H1 (cell line): ENCODE data around the gene OPCML.

Experiments used
- CTCF ChIP-seq, 3 experiments: IDR thresholded peaks; 1 replicate in 2 of 3; 2 replicates in 1 of 3; pipeline versions ENCODE4 v1.5.1 to v1.6.1; 2011; ENCODE audit warnings: low read length in 3 of 3, mild to moderate bottlenecking in 3 of 3, inconsistent platforms in 2 of 3, low read depth in 1 of 3, moderate library complexity in 1 of 3; ENCODE audit not compliant: insufficient read depth in 1 of 3; ENCODE audit errors: control extremely low read depth in 1 of 3
- MAX ChIP-seq: IDR thresholded peaks from 2 replicates; pipeline ENCODE4 v1.6.1; 2012; ENCODE audit warnings: inconsistent platforms
- POLR2AphosphoS5 ChIP-seq: IDR thresholded peaks from 2 replicates; pipeline ENCODE4 v1.6.1; 2011; ENCODE audit warnings: low read depth, low read length
- SP2 ChIP-seq: IDR thresholded peaks from 2 replicates; pipeline ENCODE4 v1.6.1; 2012; ENCODE audit warnings: mild to moderate bottlenecking, low read length, inconsistent platforms
- USF2 ChIP-seq: IDR thresholded peaks from 2 replicates; pipeline ENCODE4 v1.6.1; 2011; ENCODE audit warnings: low read length, improper control_type of control experiment
- YY1 ChIP-seq: IDR thresholded peaks from 2 replicates; pipeline ENCODE4 v1.6.1; 2011; ENCODE audit warnings: low read depth, mild to moderate bottlenecking, low read length

DNA sequence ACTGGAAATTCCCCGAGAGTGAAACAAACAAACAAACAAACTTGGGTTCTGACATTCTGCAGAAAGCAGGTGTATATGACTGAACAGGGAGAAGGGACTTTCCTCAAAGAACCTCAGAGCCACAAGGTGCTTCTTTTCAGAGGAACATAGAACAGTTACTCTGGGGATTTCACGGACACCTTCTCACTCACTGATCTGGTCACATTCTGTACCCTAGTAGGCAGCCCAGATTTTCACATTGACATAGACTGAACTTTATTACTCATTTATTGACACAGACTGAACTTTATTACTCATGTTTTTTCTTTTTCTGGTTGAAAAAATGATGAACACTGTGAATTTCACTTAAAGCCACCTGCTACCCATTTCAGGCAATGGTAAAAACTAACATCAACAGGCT lies 263.0 kb downstream of the OPCML start:
- TF ChIP-seq POLR2AphosphoS5 (no peak), CTCF (IDR thresholded peaks at IDR 0.05; ENCODE audit: control extremely low read depth in 1 of 3, insufficient read depth in 1 of 3, low read depth in 1 of 3, low read length in 3 of 3) (no peak), USF2 (no peak), YY1 (no peak), MAX (no peak), SP2 (no peak)
